ENCODE results near the gene ENDOV.

ENDOV gene

DNA sequence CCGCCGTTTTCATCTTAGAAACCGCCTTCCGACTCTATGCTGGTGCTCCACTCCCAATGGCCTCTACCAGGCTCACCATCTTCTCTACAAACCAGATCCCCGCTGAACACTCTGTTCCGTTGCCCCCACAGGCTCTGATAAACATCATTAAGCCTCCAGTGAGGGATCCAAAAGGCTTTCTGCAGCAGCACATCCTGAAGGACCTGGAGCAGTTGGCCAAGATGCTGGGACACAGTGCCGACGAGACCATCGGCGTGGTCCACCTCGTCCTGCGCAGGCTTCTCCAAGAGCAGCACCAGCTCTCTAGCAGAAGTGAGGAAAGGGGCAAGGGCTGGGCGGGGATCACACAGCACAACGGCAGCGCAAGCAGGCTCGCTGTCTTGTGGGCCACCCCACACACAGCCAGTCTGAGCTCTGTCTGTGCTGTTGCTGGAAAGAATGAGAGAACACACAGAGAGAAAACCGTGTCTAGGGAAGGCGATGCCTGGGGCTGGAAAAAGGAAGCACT is 33.5 kb upstream of the ENDOV start:
- FAIRE-seq = no peak
- no peak for DNase-seq (ENCODE audit: insufficient read length, low spot score)
- TF ChIP-seq, protein P1, sequence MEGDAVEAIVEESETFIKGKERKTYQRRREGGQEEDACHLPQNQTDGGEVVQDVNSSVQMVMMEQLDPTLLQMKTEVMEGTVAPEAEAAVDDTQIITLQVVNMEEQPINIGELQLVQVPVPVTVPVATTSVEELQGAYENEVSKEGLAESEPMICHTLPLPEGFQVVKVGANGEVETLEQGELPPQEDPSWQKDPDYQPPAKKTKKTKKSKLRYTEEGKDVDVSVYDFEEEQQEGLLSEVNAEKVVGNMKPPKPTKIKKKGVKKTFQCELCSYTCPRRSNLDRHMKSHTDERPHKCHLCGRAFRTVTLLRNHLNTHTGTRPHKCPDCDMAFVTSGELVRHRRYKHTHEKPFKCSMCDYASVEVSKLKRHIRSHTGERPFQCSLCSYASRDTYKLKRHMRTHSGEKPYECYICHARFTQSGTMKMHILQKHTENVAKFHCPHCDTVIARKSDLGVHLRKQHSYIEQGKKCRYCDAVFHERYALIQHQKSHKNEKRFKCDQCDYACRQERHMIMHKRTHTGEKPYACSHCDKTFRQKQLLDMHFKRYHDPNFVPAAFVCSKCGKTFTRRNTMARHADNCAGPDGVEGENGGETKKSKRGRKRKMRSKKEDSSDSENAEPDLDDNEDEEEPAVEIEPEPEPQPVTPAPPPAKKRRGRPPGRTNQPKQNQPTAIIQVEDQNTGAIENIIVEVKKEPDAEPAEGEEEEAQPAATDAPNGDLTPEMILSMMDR (IDR thresholded peaks at IDR 0.05; ENCODE audit: insufficient read depth, missing control alignments) = no peak

- DNase-seq (ENCODE audit: insufficient read length, low spot score) (no peak), FAIRE-seq (no peak)
- TF ChIP-seq, protein P1 (IDR thresholded peaks at IDR 0.05; ENCODE audit: insufficient read depth, missing control alignments) = no peak
These were observed 32.5 kb upstream of the ENDOV start for GRCh38 chr17:80382446-80382845.

DNA sequence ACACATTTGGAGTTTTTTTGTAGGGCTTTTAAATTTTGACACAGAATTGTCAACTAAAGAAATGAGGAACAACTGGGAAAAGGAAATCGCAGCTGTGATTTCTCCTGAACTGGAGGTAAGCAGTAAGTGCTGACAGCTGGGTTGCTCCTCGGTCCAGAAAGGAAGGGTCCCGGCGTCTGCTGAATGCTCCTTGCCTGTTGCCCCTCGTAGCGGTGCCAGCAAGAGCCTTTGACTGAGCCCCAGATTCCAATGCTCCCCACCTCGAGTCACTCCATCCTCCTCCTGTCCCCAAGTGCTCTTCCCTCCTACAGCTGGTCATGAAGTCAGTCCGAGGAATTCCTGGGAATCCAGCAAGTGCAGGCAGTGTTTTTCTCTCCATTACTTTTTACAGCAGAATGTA is 32.0 kb upstream of the ENDOV start:
- DNase-seq (ENCODE audit: insufficient read length, low spot score) (no peak), FAIRE-seq (no peak)
- TF ChIP-seq, protein P1 (IDR thresholded peaks at IDR 0.05; ENCODE audit: insufficient read depth, missing control alignments) = no peak

DNA sequence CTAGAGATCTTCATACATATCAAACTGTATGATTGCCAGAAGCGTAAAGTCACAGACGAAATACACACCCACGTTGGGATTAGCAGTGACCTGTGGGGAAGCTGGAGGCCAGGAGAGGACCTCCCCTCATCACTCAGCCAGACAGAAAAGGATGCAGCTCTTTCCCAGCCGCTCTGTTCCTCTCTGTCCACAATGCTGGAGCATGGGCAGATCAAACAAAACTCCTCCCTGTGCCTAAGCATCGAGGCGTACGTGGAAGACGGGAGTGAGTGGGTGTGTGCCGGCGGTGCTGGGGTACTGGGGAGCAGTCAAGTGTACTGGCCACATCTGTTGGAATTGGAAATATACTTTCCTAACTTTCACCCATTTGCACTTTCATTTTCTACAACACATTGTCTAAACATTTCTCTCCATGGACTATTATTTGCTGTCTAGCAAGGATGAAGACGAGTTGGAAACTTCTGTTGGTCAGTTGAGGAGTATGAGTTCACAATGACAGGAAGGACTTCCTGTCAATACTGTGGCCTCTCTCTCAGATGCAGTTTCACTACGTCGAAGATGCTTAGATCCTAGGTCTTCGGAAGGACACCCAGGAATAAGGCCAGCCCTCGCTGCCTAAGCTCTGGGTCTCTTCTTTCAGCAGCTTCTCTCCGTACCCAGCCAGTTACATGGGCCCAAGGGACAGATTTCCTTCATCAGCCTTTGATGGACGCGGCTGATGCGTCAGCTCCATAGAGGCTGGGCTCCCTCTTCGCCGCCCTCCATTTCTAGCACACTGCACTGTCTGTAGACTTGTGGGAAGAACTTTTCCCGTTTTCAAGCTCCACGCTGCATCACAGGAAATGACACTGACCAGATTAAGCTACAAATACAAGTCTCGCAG is 30.6 kb upstream of the ENDOV start:
- FAIRE-seq (no peak), DNase-seq (ENCODE audit: insufficient read length, low spot score) (no peak)
- TF ChIP-seq, protein P1 (IDR thresholded peaks at IDR 0.05; ENCODE audit: insufficient read depth, missing control alignments) = no peak

GRCh38 chr17:80385046-80385445 is 29.9 kb upstream of the ENDOV start:
- TF ChIP-seq, protein P1 (IDR thresholded peaks at IDR 0.05; ENCODE audit: insufficient read depth, missing control alignments) = no peak
- no peak for DNase-seq (ENCODE audit: insufficient read length, low spot score)
- no peak for FAIRE-seq

DNA sequence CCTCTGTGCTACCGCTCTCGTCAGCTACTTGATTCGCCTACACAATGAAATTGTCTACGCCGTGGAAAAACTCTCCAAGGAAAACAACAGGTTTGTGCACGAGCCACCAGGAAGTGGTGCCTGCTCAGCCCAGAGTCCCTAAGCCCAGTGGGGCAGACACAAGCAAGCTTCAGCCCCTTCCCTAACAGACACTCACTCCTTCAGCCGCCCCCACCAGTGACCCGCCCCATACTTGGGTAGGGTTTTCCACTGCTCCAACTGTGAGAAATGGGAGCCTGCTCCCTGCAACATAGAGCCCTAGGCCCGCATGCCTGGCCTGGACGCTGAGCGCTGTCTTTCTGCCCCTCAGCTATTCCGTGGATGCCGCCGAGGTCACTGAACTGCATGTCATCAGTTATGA is 28.6 kb upstream of the ENDOV start:
- DNase-seq (ENCODE audit: insufficient read length, low spot score) = no peak
- TF ChIP-seq, protein P1 (IDR thresholded peaks at IDR 0.05; ENCODE audit: insufficient read depth, missing control alignments) = no peak
- FAIRE-seq = no peak

GRCh38 chr17:80387071-80387470 is 27.9 kb upstream of the ENDOV start:
- no peak for FAIRE-seq
- TF ChIP-seq, protein P1 (IDR thresholded peaks at IDR 0.05; ENCODE audit: insufficient read depth, missing control alignments) = no peak

More at GRCh38 chr17:80387071-80387470, 27.9 kb upstream of the ENDOV start:
- DNase-seq (ENCODE audit: insufficient read length, low spot score) = no peak

All from D721Med (cell line).